NCI-H2029 (cell line): ENCODE measurements around the gene MAP3K2.

Experiments
- DNase-seq: peaks from one replicate; lab custom pipeline; 2025; lab: John Stamatoyannopoulos, UW

MAP3K2 gene

GRCh38 chr2:127407091-127407490 is 19.3 kb upstream of the MAP3K2 start:
- DNase-seq: no peak

- no peak for DNase-seq
These were observed 18.7 kb upstream of the MAP3K2 start for GRCh38 chr2:127406454-127406853.

DNA sequence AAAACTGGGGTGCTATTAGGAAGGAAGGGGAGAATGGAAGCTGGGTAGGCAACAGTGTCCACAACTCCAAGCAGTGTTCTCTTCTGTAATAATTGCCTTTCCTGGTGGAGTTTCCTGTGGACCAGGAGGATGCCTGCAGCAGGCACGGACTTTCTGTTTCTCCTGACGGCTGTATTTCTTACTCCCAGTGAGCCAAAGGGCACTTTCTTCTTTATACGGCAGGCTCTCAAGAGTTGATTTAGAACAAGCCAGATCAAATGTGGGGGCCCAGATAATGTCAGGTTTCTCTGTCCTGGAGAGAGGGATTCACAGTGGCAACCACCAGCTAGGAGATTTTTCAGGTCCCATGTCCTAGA is 17.5 kb upstream of the MAP3K2 start:
- no peak for DNase-seq

GRCh38 chr2:127404466-127405254 is 16.9 kb upstream of the MAP3K2 start:
- no peak for DNase-seq

DNA sequence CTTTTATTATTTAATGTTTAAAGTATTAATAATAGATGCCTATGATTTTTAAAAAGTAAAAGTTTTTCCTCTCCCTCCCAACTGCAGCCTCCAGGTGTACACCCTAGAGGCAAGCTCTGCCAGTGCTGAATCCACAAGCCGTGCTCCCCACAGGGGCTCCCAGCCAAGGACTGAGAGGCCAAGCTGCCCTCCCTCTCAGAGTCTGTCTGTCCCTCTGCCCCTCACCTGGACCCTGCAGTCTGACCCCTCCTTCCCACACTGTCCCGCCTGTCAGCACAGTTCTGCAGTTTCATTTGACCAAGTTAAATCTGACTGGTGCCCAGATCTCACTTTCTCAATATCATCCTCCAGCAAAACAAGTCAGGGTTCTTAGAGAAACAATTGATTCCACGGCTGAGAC is 15.7 kb upstream of the MAP3K2 start:
- no peak for DNase-seq

DNA sequence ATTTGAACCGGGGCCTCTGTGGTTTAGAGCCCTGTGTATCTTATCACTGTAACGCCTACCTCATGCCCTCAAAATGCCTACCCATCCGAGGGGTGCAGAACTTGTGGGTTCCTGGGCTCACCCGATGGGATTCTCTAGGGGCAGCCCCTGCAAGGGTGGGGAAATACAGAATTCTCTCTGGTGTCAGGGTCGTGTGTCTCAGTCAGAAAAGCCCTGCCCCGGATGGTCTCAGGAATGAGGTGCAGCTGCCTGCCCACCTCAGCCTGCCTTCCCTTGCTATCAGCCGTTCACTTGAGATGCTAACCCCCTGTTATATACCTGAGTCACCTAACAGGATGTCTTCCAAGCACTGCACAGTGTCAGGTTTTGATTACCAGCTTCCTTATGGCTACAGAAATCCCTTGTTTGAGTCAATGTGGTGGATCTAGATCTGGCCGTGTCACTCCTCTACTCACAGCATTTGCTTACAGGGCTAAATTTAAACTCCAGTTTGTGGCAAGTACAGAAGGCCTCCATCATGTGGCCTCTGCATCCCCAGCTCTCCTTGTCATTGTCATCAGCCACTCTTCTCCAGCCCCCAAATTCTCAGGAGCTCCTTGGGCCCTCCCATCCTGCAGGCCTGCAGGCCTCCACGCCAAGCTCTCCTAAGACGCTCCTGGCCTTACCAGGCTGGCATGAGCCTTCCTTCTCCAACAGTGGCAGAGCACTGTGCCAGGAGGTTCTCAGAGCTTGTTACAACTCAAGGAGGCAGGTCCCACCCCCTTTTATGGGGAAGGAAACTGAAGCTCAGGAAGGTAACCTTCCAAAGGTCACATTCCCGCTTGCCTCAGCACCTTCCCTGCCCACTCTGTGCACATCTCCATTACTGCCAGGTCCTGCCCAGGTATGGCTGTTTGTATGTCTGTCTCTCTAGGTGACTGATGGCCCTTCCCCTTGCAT is 14.3 kb upstream of the MAP3K2 start:
- no peak for DNase-seq

GRCh38 chr2:127400897-127401756 is 13.4 kb upstream of the MAP3K2 start:
- no peak for DNase-seq

DNA sequence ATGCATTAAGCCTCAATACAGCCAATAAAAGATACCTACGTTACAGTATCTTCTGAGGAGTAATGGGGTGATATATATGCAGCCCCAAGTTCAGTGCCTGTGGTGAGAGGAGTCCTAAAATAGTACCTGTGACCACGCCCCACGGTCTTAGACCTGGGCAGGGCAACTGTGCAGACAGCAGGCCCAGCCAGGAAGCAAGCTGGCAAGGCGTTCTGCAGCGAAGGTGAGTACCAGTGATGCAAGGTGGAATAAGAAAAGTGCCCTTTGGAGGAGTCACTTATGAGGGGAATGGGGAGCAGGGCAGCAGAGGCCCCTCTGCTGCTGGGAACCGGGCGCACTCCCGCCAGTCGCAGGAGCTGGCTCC is 12.7 kb upstream of the MAP3K2 start:
- no peak for DNase-seq

- DNase-seq: peak; percentile 48
These were observed 10.4 kb upstream of the MAP3K2 start for GRCh38 chr2:127398239-127398590.

DNA sequence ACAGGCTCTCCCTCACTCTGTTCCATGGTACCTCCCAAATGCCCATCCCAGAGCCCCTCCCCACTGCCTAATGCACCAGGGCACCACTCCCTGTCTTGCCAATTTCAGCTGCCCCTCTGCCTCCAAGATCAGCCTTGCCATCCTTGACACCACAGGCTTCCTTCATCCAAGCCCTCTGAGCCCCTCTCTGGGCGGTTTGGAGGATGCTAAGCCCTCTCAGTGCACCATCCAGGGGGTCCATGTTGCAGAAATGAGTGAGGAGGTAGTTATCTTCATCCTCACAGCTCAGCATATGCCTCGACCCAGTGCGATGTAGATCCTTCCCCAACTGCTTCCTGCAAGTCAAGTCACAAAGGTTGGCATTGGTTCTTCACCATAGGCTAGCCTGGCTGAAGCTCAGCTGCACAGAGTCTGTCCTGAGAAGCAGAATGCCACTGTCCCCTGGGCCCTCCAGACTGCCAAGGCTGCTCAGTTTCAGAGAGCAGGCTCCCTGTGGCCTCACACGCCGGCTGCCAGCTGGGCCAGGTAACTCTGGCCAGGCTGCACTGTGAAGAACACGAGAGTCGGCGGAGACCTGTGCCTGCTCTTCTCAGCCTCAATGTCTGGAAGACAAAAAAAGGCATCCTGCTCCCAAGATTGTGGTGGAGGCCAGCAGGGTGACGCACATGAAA is 9.9 kb upstream of the MAP3K2 start:
- DNase-seq: no peak

DNA sequence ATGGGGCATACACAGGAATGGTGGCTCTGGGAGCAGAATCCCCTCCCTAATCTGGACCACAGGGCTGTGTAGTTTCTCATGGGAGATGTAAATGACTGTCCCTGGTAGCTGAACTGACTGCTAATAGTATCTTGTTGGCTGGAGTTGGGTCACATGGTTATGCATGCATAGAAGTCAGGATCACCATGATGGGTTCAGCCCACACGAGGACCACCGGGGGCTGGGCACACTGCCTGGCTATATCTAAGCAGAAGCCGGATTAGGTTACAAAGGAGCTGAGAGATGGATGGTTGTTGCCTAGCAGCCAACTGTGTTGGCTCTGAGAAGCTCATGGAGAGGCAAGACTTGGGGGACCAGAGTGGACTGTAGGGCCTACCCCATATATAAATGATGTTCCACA is 6.7 kb upstream of the MAP3K2 start:
- DNase-seq: no peak

- DNase-seq: no peak
These were observed 5.2 kb upstream of the MAP3K2 start for GRCh38 chr2:127392828-127393578.

- DNase-seq: no peak
These were observed 4.5 kb upstream of the MAP3K2 start for GRCh38 chr2:127392133-127392827.

DNA sequence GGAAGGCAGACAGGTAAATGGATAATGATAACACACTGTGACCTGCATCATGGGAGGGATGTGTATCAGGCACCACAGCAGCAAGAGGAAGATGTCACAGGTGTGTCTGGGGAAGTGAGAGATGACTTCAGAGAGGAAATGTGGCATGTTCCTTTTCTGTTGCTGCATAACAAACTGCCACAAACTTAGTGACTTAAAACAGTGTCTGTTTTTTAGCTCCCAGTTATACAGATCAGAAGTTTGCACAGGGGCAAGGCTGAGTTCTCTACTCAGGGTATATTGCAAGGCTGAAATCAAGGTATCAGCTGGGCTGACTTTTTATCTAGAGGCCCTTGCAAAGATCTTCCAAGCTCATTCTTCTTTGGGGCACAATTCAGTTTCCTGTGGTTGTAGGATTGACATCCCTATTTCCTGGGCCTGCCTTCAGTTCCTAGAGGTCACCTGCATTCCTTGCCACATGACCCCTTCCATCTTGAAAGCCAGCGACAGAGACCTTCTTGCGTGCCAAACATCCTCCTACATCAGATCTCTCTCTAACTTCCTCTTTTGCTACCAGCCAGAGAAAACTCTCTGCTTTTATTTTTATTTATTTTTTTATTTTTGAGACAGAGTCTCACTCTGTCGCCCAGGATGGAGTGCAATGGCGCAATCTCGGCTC is 2.1 kb upstream of the MAP3K2 start:
- DNase-seq: no peak

DNA sequence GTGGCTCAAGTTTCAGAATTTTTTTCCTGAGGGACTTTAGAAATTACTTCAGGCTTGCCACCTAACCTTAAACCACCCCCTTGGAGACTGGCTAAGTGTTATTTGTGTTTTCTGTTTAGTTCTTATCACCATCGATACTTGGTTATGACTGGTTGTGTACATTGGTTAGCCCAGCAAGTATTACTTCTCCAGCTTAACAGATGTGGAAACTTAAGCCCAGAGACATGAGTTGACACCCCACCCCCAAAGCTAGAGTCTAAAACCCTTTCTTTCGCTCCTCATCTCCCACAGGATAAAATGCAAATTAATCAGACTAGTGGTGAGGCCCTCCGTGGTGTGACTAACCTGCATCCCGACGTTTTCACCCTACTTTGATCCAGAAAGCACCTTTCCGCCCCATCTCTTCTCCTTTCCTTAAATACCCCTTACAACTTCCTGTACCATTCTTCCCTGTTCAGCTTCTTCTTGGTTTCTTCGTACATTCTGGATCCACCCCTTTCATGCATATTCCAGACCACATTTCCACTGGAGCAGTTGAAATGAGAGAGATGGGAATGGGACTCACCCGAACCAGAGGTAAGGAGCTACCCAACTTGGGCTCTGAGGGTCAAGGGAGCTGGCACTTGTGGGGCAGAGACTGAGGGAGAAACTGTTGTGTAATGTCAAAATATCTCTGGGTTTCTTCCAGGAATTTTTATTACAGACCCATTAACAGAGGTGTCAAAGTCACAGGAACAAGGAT is 819 bp upstream of the MAP3K2 start:
- no peak for DNase-seq

- DNase-seq: peak; percentile 55
These were observed 766 bp downstream of the MAP3K2 start for GRCh38 chr2:127386764-127387654.

DNA sequence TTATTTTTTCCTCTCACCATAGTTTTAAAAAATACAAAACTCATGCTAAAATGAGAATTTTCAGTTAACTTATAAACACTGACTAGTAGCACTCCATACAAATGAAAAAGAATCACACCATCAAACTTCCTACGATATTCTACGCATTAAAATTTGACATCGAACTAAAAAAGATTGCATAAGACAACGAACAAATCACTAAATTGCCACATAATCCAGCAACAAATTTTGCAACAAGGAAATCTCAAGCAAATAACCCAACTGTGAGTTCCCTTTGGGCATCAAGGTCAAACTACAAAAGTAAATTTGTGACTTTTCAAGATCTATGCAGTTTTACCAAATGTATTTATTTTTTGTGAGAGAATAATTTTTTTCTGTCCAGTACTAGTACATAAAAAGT is 1.5 kb downstream of the MAP3K2 start:
- DNase-seq: no peak

DNA sequence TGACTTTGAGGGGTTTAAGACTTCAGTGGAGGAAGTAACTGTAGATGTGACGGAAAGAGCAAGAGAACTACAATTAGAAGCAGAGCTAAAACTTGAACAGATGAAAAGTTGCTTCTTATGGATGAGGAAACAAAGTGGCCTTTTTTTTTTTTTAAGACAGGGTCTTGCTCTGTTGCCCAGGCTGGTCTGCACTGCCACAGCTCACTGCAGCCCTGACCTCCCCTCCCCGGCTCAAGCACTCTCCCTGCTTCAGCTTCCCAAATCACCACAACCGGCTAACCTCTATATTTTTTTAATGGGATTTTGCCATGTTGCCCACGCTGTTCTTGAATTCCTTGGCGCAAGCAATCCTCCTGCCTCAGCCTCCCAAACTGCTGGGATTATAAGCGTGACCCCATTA is 3.2 kb downstream of the MAP3K2 start:
- no peak for DNase-seq
